HEK293 (cell line): Measurements from ENCODE around the gene PARP6.

Source experiments
- KLF9 ChIP-seq: fragments of 450-650 bp; formaldehyde crosslinking; IDR thresholded peaks from 2 replicates; pipeline ENCODE4 v1.5.1; 2016; ENCODE audit warnings: missing biosample characterization, missing genetic modification characterization, low read depth
- RBAK ChIP-seq: fragments of 450-650 bp; formaldehyde crosslinking; IDR thresholded peaks from 2 replicates; pipeline ENCODE4 v1.5.1; 2016; ENCODE audit warnings: missing biosample characterization, missing genetic modification characterization
- REPIN1 ChIP-seq: fragments of 450-650 bp; formaldehyde crosslinking; IDR thresholded peaks from 2 replicates; pipeline ENCODE4 v1.5.1; 2017; ENCODE audit warnings: missing biosample characterization, missing genetic modification characterization, low read depth
- REST ChIP-seq: fragments of 450-650 bp; formaldehyde crosslinking; IDR thresholded peaks from 2 replicates; pipeline ENCODE4 v1.5.1; 2016; ENCODE audit warnings: missing biosample characterization, missing genetic modification characterization
- TRIM28 ChIP-seq: IDR thresholded peaks from 2 replicates; pipeline ENCODE4 v1.6.1; 2011; ENCODE audit warnings: low read length, control low read depth, borderline replicate concordance
- ZBTB11 ChIP-seq: fragments of 450-650 bp; formaldehyde crosslinking; conservative IDR thresholded peaks from 2 replicates; pipeline ENCODE4 v1.5.1; 2016; ENCODE audit warnings: low read depth, missing biosample characterization, missing genetic modification characterization
- ZBTB49 ChIP-seq: fragments of 450-650 bp; formaldehyde crosslinking; IDR thresholded peaks from 2 replicates; pipeline ENCODE4 v1.5.1; 2016; ENCODE audit warnings: missing biosample characterization, missing genetic modification characterization, low read depth
- ZNF184 ChIP-seq: fragments of 450-650 bp; IDR thresholded peaks from 2 replicates; pipeline ENCODE4 v1.5.1; 2018; ENCODE audit warnings: missing biosample characterization, mild to moderate bottlenecking, missing genetic modification characterization
- ZNF274 ChIP-seq, 2 experiments: fragments of 200-500 bp in 1 of 2; fragments of 450-650 bp in 1 of 2; sonication (Bioruptor generic) in 1 of 2; formaldehyde crosslinking in 1 of 2; IDR thresholded peaks; 2 replicates each; pipeline versions ENCODE4 v1.5.1 to v1.6.1; 2014 to 2016; ENCODE audit warnings: borderline replicate concordance in 1 of 2, inconsistent platforms in 1 of 2, low read length in 1 of 2, missing biosample characterization in 1 of 2, missing genetic modification characterization in 1 of 2
- ZNF292 ChIP-seq: fragments of 450-650 bp; formaldehyde crosslinking; IDR thresholded peaks from 2 replicates; pipeline ENCODE4 v1.5.1; 2016; ENCODE audit warnings: low read depth, missing biosample characterization, missing genetic modification characterization, borderline replicate concordance
- ZNF433 ChIP-seq: fragments of 450-650 bp; formaldehyde crosslinking; IDR thresholded peaks from 2 replicates; pipeline ENCODE4 v1.5.1; 2016; ENCODE audit warnings: missing biosample characterization, missing genetic modification characterization, low read depth
- ZNF670 ChIP-seq: fragments of 450-650 bp; formaldehyde crosslinking; IDR thresholded peaks from 2 replicates; pipeline ENCODE4 v1.5.1; 2016; ENCODE audit warnings: missing biosample characterization, missing genetic modification characterization, low read depth
- TF ChIP-seq, protein P1 (sequence below): fragments of 450-650 bp; formaldehyde crosslinking; IDR thresholded peaks from 2 replicates; pipeline ENCODE4 v1.5.1; 2016; ENCODE audit warnings: missing biosample characterization, missing genetic modification characterization
- TF ChIP-seq, protein P2 (sequence below): fragments of 450-650 bp; formaldehyde crosslinking; IDR thresholded peaks from 2 replicates; pipeline ENCODE4 v1.5.1; 2016; ENCODE audit warnings: missing biosample characterization, missing genetic modification characterization, borderline replicate concordance

DNA sequence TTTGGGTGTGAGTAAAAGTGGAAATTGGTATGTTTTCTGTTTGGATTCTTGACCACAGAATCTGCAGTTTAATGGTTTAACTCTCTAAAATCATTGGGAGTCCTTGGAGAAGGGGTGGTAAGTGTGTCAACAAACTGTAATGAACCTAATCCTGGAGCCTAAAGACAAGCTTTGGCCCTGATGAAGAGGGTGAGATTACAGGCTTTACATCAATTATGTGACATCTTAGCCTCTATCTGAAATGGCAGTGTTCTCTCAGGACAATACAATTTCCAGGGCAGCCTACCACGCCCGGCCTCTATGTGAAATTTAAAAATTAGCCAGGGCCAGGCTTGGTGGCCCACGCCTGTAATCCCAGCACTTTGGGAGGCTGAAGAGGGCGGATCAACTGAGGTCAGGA is 37.1 kb downstream of the PARP6 start:
- no peak for TF ChIP-seq REST (tag by site-specific recombination)
- TF ChIP-seq REPIN1, result no peak
- TF ChIP-seq, protein P1, sequence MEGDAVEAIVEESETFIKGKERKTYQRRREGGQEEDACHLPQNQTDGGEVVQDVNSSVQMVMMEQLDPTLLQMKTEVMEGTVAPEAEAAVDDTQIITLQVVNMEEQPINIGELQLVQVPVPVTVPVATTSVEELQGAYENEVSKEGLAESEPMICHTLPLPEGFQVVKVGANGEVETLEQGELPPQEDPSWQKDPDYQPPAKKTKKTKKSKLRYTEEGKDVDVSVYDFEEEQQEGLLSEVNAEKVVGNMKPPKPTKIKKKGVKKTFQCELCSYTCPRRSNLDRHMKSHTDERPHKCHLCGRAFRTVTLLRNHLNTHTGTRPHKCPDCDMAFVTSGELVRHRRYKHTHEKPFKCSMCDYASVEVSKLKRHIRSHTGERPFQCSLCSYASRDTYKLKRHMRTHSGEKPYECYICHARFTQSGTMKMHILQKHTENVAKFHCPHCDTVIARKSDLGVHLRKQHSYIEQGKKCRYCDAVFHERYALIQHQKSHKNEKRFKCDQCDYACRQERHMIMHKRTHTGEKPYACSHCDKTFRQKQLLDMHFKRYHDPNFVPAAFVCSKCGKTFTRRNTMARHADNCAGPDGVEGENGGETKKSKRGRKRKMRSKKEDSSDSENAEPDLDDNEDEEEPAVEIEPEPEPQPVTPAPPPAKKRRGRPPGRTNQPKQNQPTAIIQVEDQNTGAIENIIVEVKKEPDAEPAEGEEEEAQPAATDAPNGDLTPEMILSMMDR (tag by site-specific recombination), result no peak
- no peak for TF ChIP-seq ZBTB11 (tag by site-specific recombination)
- TF ChIP-seq KLF9 (tag by site-specific recombination), result no peak
- no peak for TF ChIP-seq ZNF274 (IDR thresholded peaks at IDR 0.05; ENCODE audit: low read length)
- no peak for TF ChIP-seq ZNF274 (tag by site-specific recombination; IDR thresholded peaks at IDR 0.05; ENCODE audit: borderline replicate concordance)
- TF ChIP-seq RBAK (tag by site-specific recombination), result no peak
- TF ChIP-seq, protein P2, sequence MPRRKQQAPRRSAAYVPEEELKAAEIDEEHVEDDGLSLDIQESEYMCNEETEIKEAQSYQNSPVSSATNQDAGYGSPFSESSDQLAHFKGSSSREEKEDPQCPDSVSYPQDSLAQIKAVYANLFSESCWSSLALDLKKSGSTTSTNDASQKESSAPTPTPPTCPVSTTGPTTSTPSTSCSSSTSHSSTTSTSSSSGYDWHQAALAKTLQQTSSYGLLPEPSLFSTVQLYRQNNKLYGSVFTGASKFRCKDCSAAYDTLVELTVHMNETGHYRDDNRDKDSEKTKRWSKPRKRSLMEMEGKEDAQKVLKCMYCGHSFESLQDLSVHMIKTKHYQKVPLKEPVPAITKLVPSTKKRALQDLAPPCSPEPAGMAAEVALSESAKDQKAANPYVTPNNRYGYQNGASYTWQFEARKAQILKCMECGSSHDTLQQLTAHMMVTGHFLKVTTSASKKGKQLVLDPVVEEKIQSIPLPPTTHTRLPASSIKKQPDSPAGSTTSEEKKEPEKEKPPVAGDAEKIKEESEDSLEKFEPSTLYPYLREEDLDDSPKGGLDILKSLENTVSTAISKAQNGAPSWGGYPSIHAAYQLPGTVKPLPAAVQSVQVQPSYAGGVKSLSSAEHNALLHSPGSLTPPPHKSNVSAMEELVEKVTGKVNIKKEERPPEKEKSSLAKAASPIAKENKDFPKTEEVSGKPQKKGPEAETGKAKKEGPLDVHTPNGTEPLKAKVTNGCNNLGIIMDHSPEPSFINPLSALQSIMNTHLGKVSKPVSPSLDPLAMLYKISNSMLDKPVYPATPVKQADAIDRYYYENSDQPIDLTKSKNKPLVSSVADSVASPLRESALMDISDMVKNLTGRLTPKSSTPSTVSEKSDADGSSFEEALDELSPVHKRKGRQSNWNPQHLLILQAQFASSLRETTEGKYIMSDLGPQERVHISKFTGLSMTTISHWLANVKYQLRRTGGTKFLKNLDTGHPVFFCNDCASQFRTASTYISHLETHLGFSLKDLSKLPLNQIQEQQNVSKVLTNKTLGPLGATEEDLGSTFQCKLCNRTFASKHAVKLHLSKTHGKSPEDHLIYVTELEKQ (tag by site-specific recombination), result no peak
- no peak for TF ChIP-seq ZNF433
- no peak for TF ChIP-seq ZBTB49
- no peak for TF ChIP-seq ZNF670 (tag by site-specific recombination)
- no peak for TF ChIP-seq ZNF292 (tag by site-specific recombination)
- TF ChIP-seq ZNF184 (tag by site-specific recombination), result no peak
- no peak for TF ChIP-seq TRIM28
